ENCODE measurements around the gene SPATS2.

DNA sequence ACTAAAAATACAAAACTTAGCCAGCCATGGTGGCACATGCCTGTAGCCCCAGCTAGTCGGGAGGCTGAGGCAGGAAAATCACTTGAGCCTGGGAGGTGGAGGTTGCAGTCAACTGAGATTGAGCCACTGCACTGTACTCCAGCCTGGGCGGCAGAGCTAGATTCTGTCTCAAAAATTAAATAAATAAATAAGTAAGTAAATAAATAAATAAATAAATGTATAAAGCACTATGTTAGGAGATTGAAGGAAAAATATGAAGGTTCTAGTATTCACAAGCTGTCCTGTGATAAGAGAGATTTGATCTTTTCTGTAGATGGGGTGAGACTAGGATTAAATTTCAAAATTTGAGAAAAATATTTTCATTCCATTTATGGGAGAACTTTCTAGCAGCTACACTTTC is 14.9 kb upstream of the SPATS2 start:
- TF ChIP-seq, protein P1, sequence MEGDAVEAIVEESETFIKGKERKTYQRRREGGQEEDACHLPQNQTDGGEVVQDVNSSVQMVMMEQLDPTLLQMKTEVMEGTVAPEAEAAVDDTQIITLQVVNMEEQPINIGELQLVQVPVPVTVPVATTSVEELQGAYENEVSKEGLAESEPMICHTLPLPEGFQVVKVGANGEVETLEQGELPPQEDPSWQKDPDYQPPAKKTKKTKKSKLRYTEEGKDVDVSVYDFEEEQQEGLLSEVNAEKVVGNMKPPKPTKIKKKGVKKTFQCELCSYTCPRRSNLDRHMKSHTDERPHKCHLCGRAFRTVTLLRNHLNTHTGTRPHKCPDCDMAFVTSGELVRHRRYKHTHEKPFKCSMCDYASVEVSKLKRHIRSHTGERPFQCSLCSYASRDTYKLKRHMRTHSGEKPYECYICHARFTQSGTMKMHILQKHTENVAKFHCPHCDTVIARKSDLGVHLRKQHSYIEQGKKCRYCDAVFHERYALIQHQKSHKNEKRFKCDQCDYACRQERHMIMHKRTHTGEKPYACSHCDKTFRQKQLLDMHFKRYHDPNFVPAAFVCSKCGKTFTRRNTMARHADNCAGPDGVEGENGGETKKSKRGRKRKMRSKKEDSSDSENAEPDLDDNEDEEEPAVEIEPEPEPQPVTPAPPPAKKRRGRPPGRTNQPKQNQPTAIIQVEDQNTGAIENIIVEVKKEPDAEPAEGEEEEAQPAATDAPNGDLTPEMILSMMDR (IDR thresholded peaks at IDR 0.05), result no peak
- TF ChIP-seq ZFX (IDR thresholded peaks at IDR 0.05; ENCODE audit: borderline replicate concordance), result no peak
